Activated T-helper 1 cell treated with Interleukin-2 at 50 U/mL for 16 hours (primary cell): ENCODE data around the gene CEP19.
A peak's percentile ranks its signal among the peaks of the same experiment; 100 is the strongest.
"Not testable (repeated sequence)": the region's sequence is repeated elsewhere in the genome, so short reads cannot be mapped to it uniquely, and the experiment has no call there.

Source experiments
- DNase-seq: peaks from one replicate; pipeline ENCODE4 v3.0.0-alpha.2; 2020; ENCODE audit warnings: low read depth

Gene CEP19

GRCh38 chr3:196711838-196712513 is at the start of gene CEP19, which contains the start of gene PIGX:
TSS of gene CEP19 (minus strand) at chr3:196712250. CDS start at chr3:196708657, 3,593 bp downstream.
TSS of gene PIGX (plus strand) at chr3:196712377.
- DNase-seq, result peak; percentile 81

- no peak for DNase-seq
These were observed 46.1 kb upstream of the CEP19 start for GRCh38 chr3:196757876-196758739.

- DNase-seq, result no peak
These were observed 44.7 kb upstream of the CEP19 start for GRCh38 chr3:196756732-196757131.

- DNase-seq, result no peak
These were observed 42.3 kb upstream of the CEP19 start for GRCh38 chr3:196754091-196754981.

- no peak for DNase-seq
These were observed 41.2 kb upstream of the CEP19 start for GRCh38 chr3:196753201-196753600.

- no peak for DNase-seq
These were observed 37.1 kb upstream of the CEP19 start for GRCh38 chr3:196749125-196749524.

GRCh38 chr3:196743569-196743968 is 31.5 kb upstream of the CEP19 start:
- DNase-seq, result not testable (repeated sequence)

- no peak for DNase-seq
These were observed 29.3 kb upstream of the CEP19 start for GRCh38 chr3:196741249-196741889.

GRCh38 chr3:196740481-196741248 is 28.6 kb upstream of the CEP19 start:
- DNase-seq, result no peak

GRCh38 chr3:196739671-196740480 is 27.8 kb upstream of the CEP19 start, which contains the start of gene PAK2:
TSS of gene PAK2 (plus strand) at chr3:196739857. CDS start at chr3:196782647, 42,790 bp downstream.
- DNase-seq, result peak; percentile 87

- no peak for DNase-seq
These were observed 25.6 kb upstream of the CEP19 start for GRCh38 chr3:196737655-196738054.

- no peak for DNase-seq
These were observed 24.8 kb upstream of the CEP19 start for GRCh38 chr3:196736670-196737374.

- DNase-seq, result no peak
These were observed 23.7 kb upstream of the CEP19 start for GRCh38 chr3:196735751-196736150.

- DNase-seq, result no peak
These were observed 15.0 kb upstream of the CEP19 start for GRCh38 chr3:196726788-196727675.

- no peak for DNase-seq
These were observed 9.0 kb upstream of the CEP19 start for GRCh38 chr3:196721097-196721496.

GRCh38 chr3:196717162-196717561 is 5.1 kb upstream of the CEP19 start:
- not testable (repeated sequence) for DNase-seq

GRCh38 chr3:196712514-196713413 is 714 bp upstream of the CEP19 start:
- DNase-seq, result peak; percentile 56
